Natural killer cell (primary cell): Measurements from ENCODE around the gene RTN4R. TPM values are rescaled to one million over a fixed set of nuclear protein-coding genes. Genes with fewer than 3 reads are reported as not detected.

Experiments
- ATAC-seq, 3 donors: fragments of 150-1000 bp in 2 of 3; fragments of 200-7000 bp in 1 of 3; cut with Tn5 transposase; 1 replicate in 1 of 3; 2 replicates in 2 of 3; pipeline ENCODE4 v1.10.0; 2021; ENCODE audit warnings: mild to moderate bottlenecking in 2 of 3, moderate library complexity in 2 of 3
- DNase-seq, 2 donors: peaks; one replicate each; pipeline versions ENCODE4 v3.0.0 to v3.0.0-alpha.2; 2013 to 2021; ENCODE audit warnings: mixed read lengths in 1 of 2
- H3K27ac ChIP-seq: one replicate; pipeline ENCODE4 v1.5.1; 2013; ENCODE audit warnings: mild to moderate bottlenecking, low read length
- H3K27me3 ChIP-seq: one replicate; pipeline ENCODE4 v1.6.1; 2013; ENCODE audit warnings: low read length; ENCODE audit not compliant: control insufficient read depth, insufficient read depth
- H3K36me3 ChIP-seq: one replicate; pipeline ENCODE4 v1.6.1; 2013; ENCODE audit warnings: low read length; ENCODE audit not compliant: control insufficient read depth, insufficient read depth
- H3K4me1 ChIP-seq: one replicate; pipeline ENCODE4 v1.6.1; 2013; ENCODE audit warnings: low read length; ENCODE audit not compliant: control insufficient read depth, insufficient read depth
- H3K4me3 ChIP-seq: one replicate; pipeline ENCODE4 v1.5.1; 2013; ENCODE audit warnings: low read length
- H3K9me3 ChIP-seq: one replicate; pipeline ENCODE4 v1.6.1; 2013; ENCODE audit warnings: low read length; ENCODE audit not compliant: control insufficient read depth, insufficient read depth
- H3K27ac Mint-ChIP-seq, 2 donors: one replicate each; pipeline ENCODE4 v1.8.0; 2022; ENCODE audit warnings: mild to moderate bottlenecking in 2 of 2, mixed read lengths in 2 of 2, moderate library complexity in 1 of 2
- H3K27me3 Mint-ChIP-seq, 2 donors: one replicate each; pipeline ENCODE4 v1.8.0; 2022; ENCODE audit warnings: low read depth in 2 of 2, mixed read lengths in 2 of 2
- H3K36me3 Mint-ChIP-seq: one replicate; pipeline ENCODE4 v1.8.0; 2022; ENCODE audit warnings: mixed read lengths
- H3K4me1 Mint-ChIP-seq, 2 donors: one replicate each; pipeline ENCODE4 v1.8.0; 2022; ENCODE audit warnings: mixed read lengths in 2 of 2
- H3K4me3 Mint-ChIP-seq: one replicate; pipeline ENCODE4 v1.8.0; 2022; ENCODE audit warnings: mild to moderate bottlenecking, moderate library complexity, mixed read lengths
- H3K9me3 Mint-ChIP-seq, 2 donors: one replicate each; pipeline ENCODE4 v1.8.0; 2022; ENCODE audit warnings: mixed read lengths in 2 of 2
- CTCF ChIP-seq: fragments of 200-600 bp; IDR thresholded peaks from one replicate; pipeline ENCODE4 v1.8.0; 2022; ENCODE audit warnings: antibody characterized with exemption
- WGBS: methylation state at CpG from one replicate; pipeline ENCODE4 v1.1.7; 2013; ENCODE audit warnings: missing lambda C conversion rate; ENCODE audit not compliant: insufficient coverage; 5-methylcytosine and 5-hydroxymethylcytosine counted together
- intact Hi-C: fragments of 100-400 bp; cut with micrococcal nuclease; formaldehyde crosslinking; loops from one replicate; pipeline ENCODE4 v1.14.2; 2022
- total RNA-seq, 4 donors: library from RNA; stranded (reverse); fragments of 120-200 nt in 1 of 4; gene quantifications; one replicate each; pipeline versions ENCODE4 v1.2.3 to v1.2.4, GENCODE V29; 2013 to 2022

Gene RTN4R
- total RNA-seq, 3 donors from 2014 or later (not counting 1 experiment from before 2014, with no cell fraction given), result 1.2 to 2.9 (median 1.6) TPM

GRCh38 chr22:20243176-20243536 is 25.0 kb downstream of the RTN4R start:
- Mint-ChIP-seq H3K9me3 (no peaks in the 10 kb centered on the region), H3K27ac (peak overlapping the region in 1 of 2 donors; percentile 90), H3K36me3 (no peaks in the 10 kb centered on the region), H3K27me3 (no peaks in the 10 kb centered on the region), H3K4me3 (peak overlapping the region; percentile 17), H3K4me1 (peaks cover 22 to 52% of the 10 kb centered on the region in 2 donors)
- intact Hi-C loops, result no loop called here
- ATAC-seq, result no peak
- TF ChIP-seq CTCF, result no peak
- Histone ChIP-seq H3K27me3 (no peaks in the 10 kb centered on the region), H3K4me1 (peaks cover 90% of the 10 kb centered on the region), H3K4me3 (no peak overlapping the region), H3K27ac (peak overlapping the region; percentile 35), H3K36me3 (no peaks in the 10 kb centered on the region), H3K9me3 (no peaks in the 10 kb centered on the region)
- 65% methylated on average over 6 of the region's 6 CpGs for WGBS
- no peak for DNase-seq

DNA sequence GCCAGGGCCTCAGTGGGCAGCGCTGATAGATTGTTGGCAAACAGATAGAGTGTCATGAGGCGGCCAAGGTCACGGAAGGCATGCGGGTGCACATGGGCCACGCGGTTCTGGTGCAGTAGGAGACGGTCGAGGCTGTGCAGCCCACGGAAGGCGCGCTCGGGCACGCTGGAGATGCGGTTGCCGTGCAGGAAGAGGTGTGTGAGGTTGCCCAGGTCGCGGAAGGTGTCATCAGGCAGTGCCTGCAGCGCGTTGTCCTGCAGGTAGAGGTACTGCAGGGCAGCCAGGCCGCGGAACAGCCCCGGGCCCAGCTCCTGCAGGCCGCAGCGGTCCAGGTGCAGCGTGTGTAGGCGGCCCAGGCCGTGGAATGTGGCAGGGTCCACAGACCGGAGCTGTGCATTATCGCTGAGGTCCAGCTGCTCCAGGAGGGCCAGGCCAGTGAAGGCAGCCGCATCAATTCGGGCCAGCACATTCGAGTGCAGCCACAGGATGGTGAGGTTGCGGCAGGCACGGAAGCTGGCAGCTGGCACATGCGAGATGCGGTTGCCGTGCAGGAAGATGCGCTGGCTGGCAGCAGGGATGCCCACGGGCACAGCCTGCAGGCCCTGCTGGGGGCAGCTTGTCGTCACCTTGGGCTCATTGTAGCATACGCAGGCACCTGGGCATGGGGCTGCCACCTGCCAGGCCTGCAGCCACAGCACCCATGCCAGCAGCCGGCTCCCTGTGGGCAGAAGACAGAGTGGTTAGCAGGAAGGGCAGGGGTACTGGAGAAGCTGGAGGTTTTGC is 25.5 kb downstream of the RTN4R start:
- intact Hi-C loops, result no loop called here
- Mint-ChIP-seq H3K36me3 (no peaks in the 10 kb centered on the region), H3K27me3 (no peaks in the 10 kb centered on the region), H3K9me3 (no peaks in the 10 kb centered on the region), H3K4me1 (peaks cover 22 to 52% of the 10 kb centered on the region in 2 donors), H3K27ac (no peak overlapping the region), H3K4me3 (peak overlapping the region; percentile 47)
- ATAC-seq (no peak), DNase-seq (peak in 1 of 2 donors; percentile 63)
- TF ChIP-seq CTCF, result no peak
- Histone ChIP-seq H3K27me3 (no peaks in the 10 kb centered on the region), H3K9me3 (no peaks in the 10 kb centered on the region), H3K4me1 (peaks cover 95% of the 10 kb centered on the region), H3K27ac (no peak overlapping the region), H3K4me3 (no peak overlapping the region), H3K36me3 (no peaks in the 10 kb centered on the region)
- 87% methylated on average over 42 of the region's 42 CpGs for WGBS

DNA sequence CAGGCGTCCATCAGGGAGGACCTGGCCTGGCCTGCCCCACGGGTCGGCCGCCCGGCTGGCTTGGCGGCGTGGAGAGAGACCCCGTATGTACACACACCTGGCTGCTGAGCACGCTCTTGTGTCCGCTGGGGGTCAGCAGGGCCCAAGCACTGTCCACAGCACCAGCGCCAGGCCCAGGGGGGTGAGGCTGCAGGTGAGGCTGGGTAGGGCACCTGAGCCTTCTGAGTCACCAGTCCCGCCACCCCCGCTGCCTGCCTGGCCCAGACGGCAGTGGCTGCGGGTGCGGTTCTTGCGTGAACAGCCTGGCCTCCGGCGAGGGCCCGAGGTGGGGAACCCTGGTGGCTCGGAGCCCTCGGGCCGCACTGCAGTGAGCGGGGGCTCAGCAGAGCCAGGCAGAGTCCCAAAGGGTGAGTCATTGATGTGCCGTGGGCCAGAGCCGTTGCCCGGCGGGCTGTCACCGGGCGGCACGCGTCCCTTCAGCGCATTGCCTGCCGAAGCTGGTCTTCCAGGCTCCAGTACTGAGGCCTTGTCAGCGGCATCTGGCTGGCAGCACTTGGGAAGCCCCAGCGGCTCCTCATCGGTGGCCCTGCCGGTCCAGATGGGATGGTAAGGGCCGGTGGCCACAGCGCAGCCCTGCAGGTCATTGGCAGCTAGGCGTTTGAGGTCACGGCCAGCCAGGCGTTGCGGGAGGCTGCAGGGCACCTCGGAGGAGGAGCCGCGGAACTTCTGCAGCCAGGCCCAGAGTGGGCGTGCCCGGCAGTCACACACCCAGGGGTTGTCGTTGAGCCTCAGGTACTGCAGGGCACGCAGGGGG is 26.3 kb downstream of the RTN4R start:
- peaks cover 100% of the 10 kb centered on the region for H3K4me1 ChIP-seq
- no peak overlapping the region for H3K4me3 ChIP-seq
- no peaks in the 10 kb centered on the region for H3K27me3 ChIP-seq
- DNase-seq (no peak), ATAC-seq (no peak)
- H3K36me3 ChIP-seq, result no peaks in the 10 kb centered on the region
- TF ChIP-seq CTCF, result no peak
- WGBS, result 92% methylated on average over 51 of the region's 51 CpGs
- H3K27me3 Mint-ChIP-seq, result no peaks in the 10 kb centered on the region
- H3K9me3 Mint-ChIP-seq, result no peaks in the 10 kb centered on the region
- no peak overlapping the region for H3K27ac ChIP-seq
- no peaks in the 10 kb centered on the region for H3K9me3 ChIP-seq
- H3K4me1 Mint-ChIP-seq, result peaks cover 22 to 54% of the 10 kb centered on the region in 2 donors
- intact Hi-C loops, result no loop called here
- peak overlapping the region; percentile 47 for H3K4me3 Mint-ChIP-seq
- no peaks in the 10 kb centered on the region for H3K36me3 Mint-ChIP-seq
- no peak overlapping the region for H3K27ac Mint-ChIP-seq
